GM18519 (cell line): ENCODE results near the gene PA2G4.
"Not testable (repeated sequence)": the region's sequence is repeated elsewhere in the genome, so short reads cannot be mapped to it uniquely, and the experiment has no call there.

ENCODE experiments used
- ATAC-seq: cut with Tn5 transposase; IDR thresholded peaks from one replicate; pipeline ENCODE4 v1.9.1; 2021; ENCODE audit warnings: mild to moderate bottlenecking, moderate library complexity; ENCODE audit not compliant: unreplicated experiment, low FRiP score

The PA2G4 gene

GRCh38 chr12:56098592-56098991 lies 5.8 kb upstream of the PA2G4 start:
- ATAC-seq = no peak

GRCh38 chr12:56099787-56100186 lies 4.6 kb upstream of the PA2G4 start:
- ATAC-seq = no peak

GRCh38 chr12:56101045-56101444 lies 3.3 kb upstream of the PA2G4 start:
- no peak for ATAC-seq

GRCh38 chr12:56102683-56103065 lies 1.7 kb upstream of the PA2G4 start:
- ATAC-seq = no peak

- ATAC-seq = no peak
Observed at GRCh38 chr12:56103066-56103711, 1.2 kb upstream of the PA2G4 start.

- ATAC-seq = no peak
Observed at GRCh38 chr12:56103823-56104108, 593 bp upstream of the PA2G4 start.

GRCh38 chr12:56104815-56105608 lies 653 bp downstream of the PA2G4 start:
- ATAC-seq = no peak

GRCh38 chr12:56105609-56105902 lies 1.2 kb downstream of the PA2G4 start:
- ATAC-seq = no peak

- ATAC-seq = no peak
Observed at GRCh38 chr12:56107242-56107641, 2.9 kb downstream of the PA2G4 start.

GRCh38 chr12:56110571-56110970 lies 6.2 kb downstream of the PA2G4 start:
- no peak for ATAC-seq

- ATAC-seq = no peak
Observed at GRCh38 chr12:56114084-56114483, 9.7 kb downstream of the PA2G4 start.

- no peak for ATAC-seq
Observed at GRCh38 chr12:56115329-56115728, 11.0 kb downstream of the PA2G4 start.

- no peak for ATAC-seq
Observed at GRCh38 chr12:56116267-56117081, 12.1 kb downstream of the PA2G4 start, which contains the start of gene RPL41. Gene RPL41 (plus strand): TSS chr12:56116633.

GRCh38 chr12:56117082-56117706 lies 12.8 kb downstream of the PA2G4 start:
- not testable (repeated sequence) for ATAC-seq

- ATAC-seq = peak; percentile 81
Observed at GRCh38 chr12:56117778-56118687, 13.7 kb downstream of the PA2G4 start, which contains the start of gene ZC3H10. Gene ZC3H10 (plus strand): TSS chr12:56118266. CDS start chr12:56120563, 2,297 bp downstream.

GRCh38 chr12:56118688-56119357 lies 14.5 kb downstream of the PA2G4 start:
- ATAC-seq = no peak

- no peak for ATAC-seq
Observed at GRCh38 chr12:56119361-56119796, 15.0 kb downstream of the PA2G4 start.

GRCh38 chr12:56120158-56120846 lies 15.9 kb downstream of the PA2G4 start:
- ATAC-seq = no peak
